ENCODE results near the gene MND1. TPM values are rescaled to one million over a fixed set of nuclear protein-coding genes. Genes with fewer than 3 reads are reported as not detected.

The MND1 gene
- total and polyA plus RNA-seq, 2 of the 8 experiments (the other 6 are each of a cell fraction or from before 2014, with no cell fraction given) = 4.4 to 26.2 TPM

DNA sequence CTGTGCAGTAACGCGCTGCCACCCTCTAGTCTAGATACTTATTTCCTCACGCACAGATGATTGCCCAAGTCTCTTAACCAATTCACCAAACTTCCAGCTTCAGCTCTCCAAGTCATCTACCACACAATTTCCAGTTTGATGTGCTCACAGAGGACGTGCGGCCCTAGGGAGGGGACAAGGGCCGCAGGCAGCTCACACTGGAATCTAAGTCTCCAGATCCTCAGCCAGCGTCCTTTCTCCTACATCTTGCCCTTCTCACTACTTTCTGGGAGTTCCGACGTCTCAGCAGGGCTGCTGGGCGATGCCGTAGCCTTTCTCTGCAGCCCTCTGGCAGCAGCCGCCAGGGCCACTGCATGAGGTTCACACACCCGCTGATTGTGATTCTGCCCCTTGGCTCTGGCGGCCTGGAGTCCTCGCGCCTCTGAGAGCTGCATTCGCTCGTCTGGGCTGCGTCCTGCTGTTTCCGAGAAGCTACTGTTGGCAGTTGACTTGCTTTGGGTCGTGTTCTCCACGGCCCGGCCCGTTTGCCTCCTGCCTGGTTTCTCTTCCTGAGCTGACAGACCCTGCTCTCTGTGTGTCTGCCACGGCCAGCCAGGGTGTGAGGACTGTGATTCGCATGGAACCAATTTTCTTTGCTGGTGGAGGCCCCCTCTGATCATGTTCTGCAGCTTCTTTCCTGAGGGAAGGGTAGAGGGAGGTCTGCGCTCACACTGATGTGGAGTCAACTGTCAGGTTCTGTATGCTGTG is 107.6 kb downstream of the MND1 start:
- H4K20me1 ChIP-seq (replicated peaks in 1 of 2; ENCODE audit: control insufficient read depth in 1 of 2, insufficient read depth in 2 of 2, low read length in 2 of 2) = no peaks in the 10 kb centered on the region
- TF ChIP-seq TBP (IDR thresholded peaks at IDR 0.05; ENCODE audit: low read depth, low read length) (0 out of 2 replicates have a peak, but pooled peaks have one; percentile 8), SIRT6 (IDR thresholded peaks at IDR 0.05; ENCODE audit: low read length) (no peak), ASH2L (IDR thresholded peaks at IDR 0.05; ENCODE audit: low read length) (peak; percentile 60), YY1 (IDR thresholded peaks at IDR 0.05; ENCODE audit: low read depth, low read length) (no peak), HDAC2 (IDR thresholded peaks at IDR 0.05; ENCODE audit: borderline replicate concordance in 1 of 2, low read depth in 2 of 2, low read length in 2 of 2) (0 out of 4 replicates have a peak, but pooled peaks of 1 of the 2 experiments have one; percentile 62), RAD21 (IDR thresholded peaks at IDR 0.05 in 1 of 2, conservative IDR thresholded peaks at IDR 0.05 in 1 of 2; ENCODE audit: low read depth in 2 of 2, low read length in 2 of 2) (peak in 1 of 2 experiments; percentile 22; a peak in 2 of 4 replicates)
- TF ChIP-seq, protein P1, sequence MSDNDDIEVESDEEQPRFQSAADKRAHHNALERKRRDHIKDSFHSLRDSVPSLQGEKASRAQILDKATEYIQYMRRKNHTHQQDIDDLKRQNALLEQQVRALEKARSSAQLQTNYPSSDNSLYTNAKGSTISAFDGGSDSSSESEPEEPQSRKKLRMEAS (IDR thresholded peaks at IDR 0.05) = peak; percentile 89
- TF ChIP-seq, protein P2, sequence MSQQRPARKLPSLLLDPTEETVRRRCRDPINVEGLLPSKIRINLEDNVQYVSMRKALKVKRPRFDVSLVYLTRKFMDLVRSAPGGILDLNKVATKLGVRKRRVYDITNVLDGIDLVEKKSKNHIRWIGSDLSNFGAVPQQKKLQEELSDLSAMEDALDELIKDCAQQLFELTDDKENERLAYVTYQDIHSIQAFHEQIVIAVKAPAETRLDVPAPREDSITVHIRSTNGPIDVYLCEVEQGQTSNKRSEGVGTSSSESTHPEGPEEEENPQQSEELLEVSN (IDR thresholded peaks at IDR 0.05) = peak; percentile 73
- no peak overlapping the region for H3K23ac ChIP-seq (ENCODE audit: insufficient read length)
- H4K91ac ChIP-seq (replicated peaks; ENCODE audit: insufficient read length, low read length) = no peak overlapping the region
- no peaks in the 10 kb centered on the region for H3K79me1 ChIP-seq (ENCODE audit: low read depth, low read length)
- H2AFZ ChIP-seq (ENCODE audit: low read length) = peak overlapping the region; percentile 87; the same call in 1 of the 2 replicates
- H3K4me2 ChIP-seq (ENCODE audit: insufficient read depth in 1 of 2, low read depth in 2 of 2, low read length in 2 of 2) = peak overlapping the region; percentile 16 to 33; a peak in 2 of 4 replicates
- no peak overlapping the region for H2BK120ac ChIP-seq (replicated peaks; ENCODE audit: low read depth, low read length)
- no peak overlapping the region for H3K27ac ChIP-seq (ENCODE audit: low read depth, low read length)
- H3K18ac ChIP-seq (ENCODE audit: extremely low read depth, low read length) = 0 out of 2 replicates have a peak overlapping the region, but pooled peaks have one; percentile 27
- peak overlapping the region; percentile 84 for H4K8ac ChIP-seq (ENCODE audit: extremely low read depth, insufficient read depth, low read length)
- peak overlapping the region; percentile 10; the same call in 1 of the 2 replicates for H2BK12ac ChIP-seq (ENCODE audit: low read depth, low read length)
- ChIA-PET CTCF (ENCODE audit: partially characterized antibody) (interaction anchor here (0.7 to 1.5 kb wide), 6 partner anchors 11 to 298 kb away, joined by 3 to 5 read pairs (median 4); partner anchors contain the start of gene TMEM131L), POLR2A (ENCODE audit: partially characterized antibody) (interaction anchor here (0.6 to 2.0 kb wide), 6 partner anchors 11 to 1540 kb away, joined by 3 to 13 read pairs (median 3); partner anchors contain the start of genes MND1 and TMEM131L)
- H3K4me1 ChIP-seq (replicated peaks in 1 of 4; ENCODE audit: control insufficient read depth in 3 of 4, insufficient read depth in 4 of 4, low read length in 3 of 4) = peaks cover 2 to 11% (median 7%) of the 10 kb centered on the region in 4 experiments; a peak in 5 of 7 replicates
- H4K5ac ChIP-seq (ENCODE audit: insufficient read length, low read depth, low read length) = no peak overlapping the region
- H3K56ac ChIP-seq (replicated peaks; ENCODE audit: insufficient read length, low read depth, low read length) = no peak overlapping the region
- no peak overlapping the region for H3K4ac ChIP-seq (replicated peaks; ENCODE audit: insufficient read length, low read depth, low read length)
- no peaks in the 10 kb centered on the region for H3K36me3 ChIP-seq (ENCODE audit: control insufficient read depth in 2 of 4, insufficient read depth in 4 of 4, low read length in 3 of 4)
- H2BK15ac ChIP-seq (ENCODE audit: low read length) = no peak overlapping the region
- H2AK5ac ChIP-seq (ENCODE audit: low read depth, low read length) = no peak overlapping the region
- no peak for FAIRE-seq
- H3K14ac ChIP-seq (ENCODE audit: insufficient read length) = no peak overlapping the region
- 0 out of 2 replicates have a peak, but pooled peaks cover 3% of the 10 kb centered on the region for H3K23me2 ChIP-seq (ENCODE audit: low read depth, low read length)
- no peaks in the 10 kb centered on the region for H3K79me2 ChIP-seq (ENCODE audit: control insufficient read depth in 1 of 2, insufficient read depth in 2 of 2, low read length in 2 of 2)
- no peak overlapping the region; a peak in 1 of 7 replicates for H3K9ac ChIP-seq (replicated peaks in 1 of 4; ENCODE audit: extremely low read depth in 1 of 4, low read depth in 3 of 4, low read length in 3 of 4)
- DNase-seq (ENCODE audit: low read depth in 1 of 2, low spot score in 2 of 2) = peak; percentile 46 to 67
- peak overlapping the region; percentile 40 for H2BK20ac ChIP-seq (ENCODE audit: low read length)
- H3K27me3 ChIP-seq (replicated peaks in 1 of 4; ENCODE audit: control insufficient read depth in 3 of 4, extremely low read depth in 1 of 4, insufficient read depth in 3 of 4, low read length in 3 of 4) = no peaks in the 10 kb centered on the region; a peak in 1 of 7 replicates
- H3K4me3 ChIP-seq (ENCODE audit: extremely low read depth in 1 of 4, insufficient read depth in 2 of 4, low read depth in 3 of 4, low read length in 4 of 4) = no peak overlapping the region
- 50% methylated on average over 26 of the region's 27 CpGs; no CpG with 5 or more reads in 1 of the 2 experiments for WGBS, 2 experiments (ENCODE audit: extremely low coverage in 1 of 2, insufficient coverage in 1 of 2, insufficient read length in 1 of 2, insufficient replicate concordance in 2 of 2, low coverage in 1 of 2, low lambda C conversion rate in 2 of 2, missing lambda C conversion rate in 1 of 2)
- 0 out of 2 replicates have a peak overlapping the region, but pooled peaks have one; percentile 64 for H2BK5ac ChIP-seq (ENCODE audit: low read depth, low read length)
- no peaks in the 10 kb centered on the region for H3K9me3 ChIP-seq (ENCODE audit: insufficient read depth in 2 of 2, low read depth in 1 of 2, low read length in 1 of 2)

Data from H1 (cell line).